Measurements from ENCODE around the gene CTNNBIP1. TPM values are rescaled to one million over a fixed set of nuclear protein-coding genes. Genes with fewer than 3 reads are reported as not detected.

CTNNBIP1 gene
- total and polyA plus RNA-seq, 9 of the 15 experiments (the other 6 are each of a cell fraction or from before 2014, with no cell fraction given) = 0.65 to 29.2 (median 14.7) TPM

DNA sequence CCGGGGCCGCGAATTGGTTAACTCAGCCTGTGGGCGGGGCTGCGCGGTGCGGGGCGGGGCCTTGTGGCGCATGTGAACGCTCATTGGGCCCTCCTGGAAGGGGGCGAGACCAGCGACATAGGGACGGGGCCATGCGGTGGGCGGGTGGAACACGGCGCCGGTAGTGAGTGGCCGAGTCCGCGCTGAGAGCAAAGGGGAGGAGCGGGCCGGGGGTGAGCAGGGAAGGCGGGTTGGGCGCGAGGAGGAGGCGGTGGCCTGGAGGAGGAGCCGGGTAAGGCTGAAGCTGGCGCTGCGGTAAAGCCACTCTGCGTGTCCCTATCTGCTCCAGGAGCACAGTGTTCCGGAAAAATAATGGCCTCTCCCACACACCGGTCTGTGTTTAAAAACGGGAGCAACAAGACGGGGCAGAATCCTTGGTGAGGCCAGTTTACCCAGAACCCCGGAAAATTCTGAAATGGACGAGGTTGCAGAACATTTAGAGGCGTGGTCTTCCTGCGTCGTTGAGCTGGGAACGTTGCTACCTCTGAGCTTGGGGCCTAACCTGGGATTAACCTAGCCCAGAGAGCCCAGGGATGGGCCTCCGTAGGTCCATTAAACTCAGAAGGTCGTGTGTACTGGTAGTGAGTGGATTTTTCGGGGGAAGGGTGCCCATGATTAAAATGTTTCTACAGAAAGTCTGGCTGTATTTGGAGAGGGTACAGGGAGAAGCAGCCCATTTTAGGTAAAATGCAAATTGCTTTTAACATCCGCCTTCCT lies 532 bp upstream of the CTNNBIP1 start:
- POLR2A ChIA-PET = interaction anchor here (0.6 to 1.7 kb wide), 14 partner anchors 9 to 341 kb away, joined by 3 to 18 read pairs (median 4); partner anchors contain the start of genes LZIC and NMNAT1
- CTCF ChIA-PET (ENCODE audit: low intra/inter-chr PET ratio) = interaction anchor here (1.6 kb wide), 1 partner anchor 32 kb away, joined by 4 read pairs; the partner anchor contains the start of genes LZIC and NMNAT1
- Histone ChIP-seq H3K27ac (ENCODE audit: extremely low read depth, low read depth, low read length) (peak overlapping the region; percentile 93), H3K9ac (ENCODE audit: insufficient read depth in 1 of 2, low read depth in 2 of 2, low read length in 2 of 2) (peak overlapping the region; percentile 89 to 91), H3K27me3 (ENCODE audit: control insufficient read depth in 2 of 2, insufficient read depth in 2 of 2, low read length in 2 of 2) (no peaks in the 10 kb centered on the region), H4K20me1 (replicated peaks; ENCODE audit: control insufficient read depth, insufficient read depth, low read length) (no peaks in the 10 kb centered on the region), H3K79me2 (ENCODE audit: control insufficient read depth, insufficient read depth, low read length) (peaks cover 12% of the 10 kb centered on the region), H3K4me1 (replicated peaks in 1 of 2; ENCODE audit: control insufficient read depth in 2 of 2, insufficient read depth in 2 of 2, low read length in 2 of 2) (peaks cover 25 to 33% of the 10 kb centered on the region in 2 experiments), H3K4me2 (ENCODE audit: insufficient read depth, low read length) (peak overlapping the region; percentile 91), H2AFZ (ENCODE audit: low read depth, low read length) (peak overlapping the region; percentile 97), H3K36me3 (ENCODE audit: control insufficient read depth, insufficient read depth, low read length) (no peaks in the 10 kb centered on the region), H3K9me3 (replicated peaks; ENCODE audit: control insufficient read depth, insufficient read depth, low read depth, low read length) (no peaks in the 10 kb centered on the region), H3K9me1 (ENCODE audit: control insufficient read depth, insufficient read depth, low read length) (no peaks in the 10 kb centered on the region), H3K4me3 (peak overlapping the region; percentile 48)
- under 1% methylated on average over 36 of the region's 45 CpGs for WGBS (ENCODE audit: insufficient coverage, low coverage, missing lambda C conversion rate)
- in situ Hi-C loops (cut with MboI) (no loop called here), intact Hi-C loops (cut with micrococcal nuclease) (loop anchor here (2.0 kb wide), 2 partner anchors 32 to 36 kb away; partner anchors contain the start of genes LZIC and NMNAT1)
- BruUV-seq (replicated peaks) = TSS peak; percentile 98
- peak; percentile 98 to 100 (median 99) for DNase-seq (ENCODE audit: extremely low read depth in 1 of 4, low spot score in 3 of 4)
- FAIRE-seq = peak; percentile 93
- peak; percentile 97 for ATAC-seq
- no peak for TF ChIP-seq ZNF584 (CRISPR knock-in tag; IDR thresholded peaks at IDR 0.05; ENCODE audit: low read depth)
- TF ChIP-seq, protein P1, sequence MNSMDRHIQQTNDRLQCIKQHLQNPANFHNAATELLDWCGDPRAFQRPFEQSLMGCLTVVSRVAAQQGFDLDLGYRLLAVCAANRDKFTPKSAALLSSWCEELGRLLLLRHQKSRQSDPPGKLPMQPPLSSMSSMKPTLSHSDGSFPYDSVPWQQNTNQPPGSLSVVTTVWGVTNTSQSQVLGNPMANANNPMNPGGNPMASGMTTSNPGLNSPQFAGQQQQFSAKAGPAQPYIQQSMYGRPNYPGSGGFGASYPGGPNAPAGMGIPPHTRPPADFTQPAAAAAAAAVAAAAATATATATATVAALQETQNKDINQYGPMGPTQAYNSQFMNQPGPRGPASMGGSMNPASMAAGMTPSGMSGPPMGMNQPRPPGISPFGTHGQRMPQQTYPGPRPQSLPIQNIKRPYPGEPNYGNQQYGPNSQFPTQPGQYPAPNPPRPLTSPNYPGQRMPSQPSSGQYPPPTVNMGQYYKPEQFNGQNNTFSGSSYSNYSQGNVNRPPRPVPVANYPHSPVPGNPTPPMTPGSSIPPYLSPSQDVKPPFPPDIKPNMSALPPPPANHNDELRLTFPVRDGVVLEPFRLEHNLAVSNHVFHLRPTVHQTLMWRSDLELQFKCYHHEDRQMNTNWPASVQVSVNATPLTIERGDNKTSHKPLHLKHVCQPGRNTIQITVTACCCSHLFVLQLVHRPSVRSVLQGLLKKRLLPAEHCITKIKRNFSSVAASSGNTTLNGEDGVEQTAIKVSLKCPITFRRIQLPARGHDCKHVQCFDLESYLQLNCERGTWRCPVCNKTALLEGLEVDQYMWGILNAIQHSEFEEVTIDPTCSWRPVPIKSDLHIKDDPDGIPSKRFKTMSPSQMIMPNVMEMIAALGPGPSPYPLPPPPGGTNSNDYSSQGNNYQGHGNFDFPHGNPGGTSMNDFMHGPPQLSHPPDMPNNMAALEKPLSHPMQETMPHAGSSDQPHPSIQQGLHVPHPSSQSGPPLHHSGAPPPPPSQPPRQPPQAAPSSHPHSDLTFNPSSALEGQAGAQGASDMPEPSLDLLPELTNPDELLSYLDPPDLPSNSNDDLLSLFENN (IDR thresholded peaks at IDR 0.05; ENCODE audit: low read depth in 2 of 2, low read length in 2 of 2) = 0 out of 4 replicates have a peak, but pooled peaks of 1 of the 2 experiments have one; percentile 31
- TF ChIP-seq, protein P2, sequence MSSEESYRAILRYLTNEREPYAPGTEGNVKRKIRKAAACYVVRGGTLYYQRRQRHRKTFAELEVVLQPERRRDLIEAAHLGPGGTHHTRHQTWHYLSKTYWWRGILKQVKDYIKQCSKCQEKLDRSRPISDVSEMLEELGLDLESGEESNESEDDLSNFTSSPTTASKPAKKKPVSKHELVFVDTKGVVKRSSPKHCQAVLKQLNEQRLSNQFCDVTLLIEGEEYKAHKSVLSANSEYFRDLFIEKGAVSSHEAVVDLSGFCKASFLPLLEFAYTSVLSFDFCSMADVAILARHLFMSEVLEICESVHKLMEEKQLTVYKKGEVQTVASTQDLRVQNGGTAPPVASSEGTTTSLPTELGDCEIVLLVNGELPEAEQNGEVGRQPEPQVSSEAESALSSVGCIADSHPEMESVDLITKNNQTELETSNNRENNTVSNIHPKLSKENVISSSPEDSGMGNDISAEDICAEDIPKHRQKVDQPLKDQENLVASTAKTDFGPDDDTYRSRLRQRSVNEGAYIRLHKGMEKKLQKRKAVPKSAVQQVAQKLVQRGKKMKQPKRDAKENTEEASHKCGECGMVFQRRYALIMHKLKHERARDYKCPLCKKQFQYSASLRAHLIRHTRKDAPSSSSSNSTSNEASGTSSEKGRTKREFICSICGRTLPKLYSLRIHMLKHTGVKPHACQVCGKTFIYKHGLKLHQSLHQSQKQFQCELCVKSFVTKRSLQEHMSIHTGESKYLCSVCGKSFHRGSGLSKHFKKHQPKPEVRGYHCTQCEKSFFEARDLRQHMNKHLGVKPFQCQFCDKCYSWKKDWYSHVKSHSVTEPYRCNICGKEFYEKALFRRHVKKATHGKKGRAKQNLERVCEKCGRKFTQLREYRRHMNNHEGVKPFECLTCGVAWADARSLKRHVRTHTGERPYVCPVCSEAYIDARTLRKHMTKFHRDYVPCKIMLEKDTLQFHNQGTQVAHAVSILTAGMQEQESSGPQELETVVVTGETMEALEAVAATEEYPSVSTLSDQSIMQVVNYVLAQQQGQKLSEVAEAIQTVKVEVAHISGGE (CRISPR knock-in tag; IDR thresholded peaks at IDR 0.05) = peak in 1 of 3 experiments; percentile 48; a peak in 1 of 6 replicates
- TF ChIP-seq, protein P3, sequence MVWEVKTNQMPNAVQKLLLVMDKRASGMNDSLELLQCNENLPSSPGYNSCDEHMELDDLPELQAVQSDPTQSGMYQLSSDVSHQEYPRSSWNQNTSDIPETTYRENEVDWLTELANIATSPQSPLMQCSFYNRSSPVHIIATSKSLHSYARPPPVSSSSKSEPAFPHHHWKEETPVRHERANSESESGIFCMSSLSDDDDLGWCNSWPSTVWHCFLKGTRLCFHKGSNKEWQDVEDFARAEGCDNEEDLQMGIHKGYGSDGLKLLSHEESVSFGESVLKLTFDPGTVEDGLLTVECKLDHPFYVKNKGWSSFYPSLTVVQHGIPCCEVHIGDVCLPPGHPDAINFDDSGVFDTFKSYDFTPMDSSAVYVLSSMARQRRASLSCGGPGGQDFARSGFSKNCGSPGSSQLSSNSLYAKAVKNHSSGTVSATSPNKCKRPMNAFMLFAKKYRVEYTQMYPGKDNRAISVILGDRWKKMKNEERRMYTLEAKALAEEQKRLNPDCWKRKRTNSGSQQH (CRISPR knock-in tag; IDR thresholded peaks at IDR 0.05) = 0 out of 2 replicates have a peak, but pooled peaks have one; percentile 9
- TF ChIP-seq RAD21 (CRISPR knock-in tag; conservative IDR thresholded peaks at IDR 0.05 in 1 of 2, IDR thresholded peaks at IDR 0.05 in 1 of 2) = no peak
- TF ChIP-seq FOXK1 (CRISPR knock-in tag; IDR thresholded peaks at IDR 0.05; ENCODE audit: borderline replicate concordance) = peak; percentile 28; the same call in 1 of the 2 replicates
- TF ChIP-seq POLR2AphosphoS5 (IDR thresholded peaks at IDR 0.05; ENCODE audit: control insufficient read depth, insufficient read depth, low read depth, low read length) = peak; percentile 70
- peak; percentile 92 for TF ChIP-seq SUPT5H (IDR thresholded peaks at IDR 0.05)
- TF ChIP-seq SP1 (CRISPR knock-in tag; IDR thresholded peaks at IDR 0.05) = peak; percentile 88
